GM12878 (cell line): ENCODE measurements around the gene DIDO1. TPM values are rescaled to one million over a fixed set of nuclear protein-coding genes. Genes with fewer than 3 reads are reported as not detected.

Experiments used
- ATF7 ChIP-seq: fragments of 450-650 bp; IDR thresholded peaks from 2 replicates; pipeline ENCODE4 v1.6.1; 2016; ENCODE audit warnings: low read depth, mild to moderate bottlenecking
- CBX5 ChIP-seq: sonication (generic); IDR thresholded peaks from 2 replicates; pipeline ENCODE4 v1.6.1; 2016; ENCODE audit warnings: low read depth, moderate library complexity, mild to moderate bottlenecking, inconsistent platforms
- GABPA ChIP-seq: IDR thresholded peaks from 2 replicates; pipeline ENCODE4 v1.6.1; 2014; ENCODE audit warnings: antibody characterized with exemption, low read depth, mild to moderate bottlenecking, inconsistent platforms
- HDAC2 ChIP-seq: fragments of 200-600 bp; sonication (generic); IDR thresholded peaks from 2 replicates; pipeline ENCODE4 v1.6.1; 2017
- HDGF ChIP-seq: fragments of 450-650 bp; IDR thresholded peaks from 2 replicates; pipeline ENCODE4 v1.6.1; 2016; ENCODE audit warnings: antibody characterized with exemption
- IKZF1 ChIP-seq: fragments of 450-650 bp; conservative IDR thresholded peaks from 2 replicates; pipeline ENCODE4 v1.6.1; 2017; ENCODE audit warnings: antibody characterized with exemption, mild to moderate bottlenecking
- NFYA ChIP-seq: IDR thresholded peaks from 2 replicates; pipeline ENCODE4 v1.6.1; 2011; ENCODE audit warnings: low read depth, mild to moderate bottlenecking, low read length, improper control_type of control experiment, borderline replicate concordance
- RCOR1 ChIP-seq: conservative IDR thresholded peaks from 2 replicates; pipeline ENCODE4 v1.6.1; 2012; ENCODE audit warnings: low read depth, low read length, improper control_type of control experiment
- SUPT20H ChIP-seq: IDR thresholded peaks from 2 replicates; pipeline ENCODE4 v1.6.1; 2011; ENCODE audit warnings: low read depth, mild to moderate bottlenecking, low read length, moderate library complexity, borderline replicate concordance; ENCODE audit not compliant: control insufficient read depth
- TCF7 ChIP-seq: IDR thresholded peaks from 2 replicates; pipeline ENCODE4 v1.6.1; 2014; ENCODE audit warnings: antibody characterized with exemption, borderline replicate concordance
- ZNF207 ChIP-seq: fragments of 450-650 bp; IDR thresholded peaks from 2 replicates; pipeline ENCODE4 v1.6.1; 2014; ENCODE audit warnings: antibody characterized with exemption, mild to moderate bottlenecking, borderline replicate concordance
- polyA plus RNA-seq, 11 experiments: library from polyadenylated mRNA; depleted of rRNA in 4 of 11; unstranded in 6 of 11; stranded (reverse) in 5 of 11; fragments of >200 nt; fragmentation: Nextera tagmentation in 4 of 11; fragmentation: Illumina TruSeq in 1 of 11; extraction: Ambion mirVana in 4 of 11; extraction: Trizol in 1 of 11; gene quantifications; 1 replicate in 1 of 11; 2 replicates in 10 of 11; pipeline versions ENCODE4 v1.2.1 to v1.2.3, GENCODE V29; 2011 to 2016; ENCODE audit warnings: inconsistent platforms in 2 of 11, missing spikeins in 2 of 11, low read depth in 1 of 11
- total RNA-seq, 4 experiments: library from RNA; depleted of rRNA in 3 of 4; stranded (reverse); fragments of >200 nt in 3 of 4; fragmentation: Illumina TruSeq in 1 of 4; extraction: Trizol in 1 of 4; gene quantifications; 2 replicates each; pipeline versions ENCODE4 v1.2.1 to v1.2.3, GENCODE V29; 2013 to 2021
- TF ChIP-seq, protein P1 (sequence below): IDR thresholded peaks from 2 replicates; pipeline ENCODE4 v1.6.1; 2012; ENCODE audit warnings: mild to moderate bottlenecking, low read depth, low read length
- TF ChIP-seq, protein P2 (sequence below): fragments of 450-650 bp; IDR thresholded peaks from 2 replicates; pipeline ENCODE4 v1.6.1; 2014; ENCODE audit warnings: mild to moderate bottlenecking

DIDO1 gene
- total and polyA plus RNA-seq, 10 of the 15 experiments (the other 5 are each of a cell fraction or from before 2014, with no cell fraction given): 5.5 to 56.4 (median 38.4) TPM

DNA sequence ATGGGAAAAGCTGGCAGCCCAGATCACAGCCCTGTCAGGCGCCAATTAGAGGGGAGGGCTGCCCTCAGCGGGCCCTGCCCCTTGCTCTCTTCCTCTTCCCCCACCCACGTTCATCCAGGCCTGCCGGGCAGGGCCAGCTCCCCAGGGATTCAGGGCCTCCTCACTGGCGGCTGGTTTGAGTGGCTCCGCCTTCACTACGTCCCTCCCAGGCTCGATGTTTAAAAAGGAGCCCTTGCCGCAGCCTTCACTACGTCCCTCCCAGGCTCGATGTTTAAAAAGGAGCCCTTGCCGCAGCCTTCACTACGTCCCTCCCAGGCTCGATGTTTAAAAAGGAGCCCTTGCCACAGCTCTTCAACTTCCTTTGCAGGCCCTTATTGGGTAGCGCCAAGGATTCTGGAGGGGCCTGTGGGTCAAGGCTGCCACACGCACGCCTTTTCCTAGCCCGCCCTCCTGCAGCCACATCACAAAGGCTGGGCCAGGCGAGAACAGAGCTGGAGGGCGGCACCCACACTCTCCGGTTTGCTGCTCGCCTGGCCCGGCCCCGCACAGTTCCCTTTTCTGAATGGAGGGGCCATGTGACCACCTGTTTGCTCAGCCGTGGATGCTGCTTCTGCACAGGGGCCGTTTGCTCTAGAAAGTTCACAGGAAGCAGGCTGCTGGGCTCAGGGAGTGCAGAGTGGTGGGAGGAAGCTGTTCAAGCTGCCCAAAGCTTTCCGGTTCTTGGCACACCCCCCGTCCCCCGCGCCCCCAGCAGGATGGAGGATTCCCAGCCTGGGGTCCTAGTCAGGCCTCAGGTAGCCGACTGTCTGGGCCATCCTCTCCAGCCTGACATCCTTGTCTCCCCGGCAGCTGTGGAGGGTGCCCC lies 27.8 kb upstream of the DIDO1 start (continued):
- TF ChIP-seq, protein P1, sequence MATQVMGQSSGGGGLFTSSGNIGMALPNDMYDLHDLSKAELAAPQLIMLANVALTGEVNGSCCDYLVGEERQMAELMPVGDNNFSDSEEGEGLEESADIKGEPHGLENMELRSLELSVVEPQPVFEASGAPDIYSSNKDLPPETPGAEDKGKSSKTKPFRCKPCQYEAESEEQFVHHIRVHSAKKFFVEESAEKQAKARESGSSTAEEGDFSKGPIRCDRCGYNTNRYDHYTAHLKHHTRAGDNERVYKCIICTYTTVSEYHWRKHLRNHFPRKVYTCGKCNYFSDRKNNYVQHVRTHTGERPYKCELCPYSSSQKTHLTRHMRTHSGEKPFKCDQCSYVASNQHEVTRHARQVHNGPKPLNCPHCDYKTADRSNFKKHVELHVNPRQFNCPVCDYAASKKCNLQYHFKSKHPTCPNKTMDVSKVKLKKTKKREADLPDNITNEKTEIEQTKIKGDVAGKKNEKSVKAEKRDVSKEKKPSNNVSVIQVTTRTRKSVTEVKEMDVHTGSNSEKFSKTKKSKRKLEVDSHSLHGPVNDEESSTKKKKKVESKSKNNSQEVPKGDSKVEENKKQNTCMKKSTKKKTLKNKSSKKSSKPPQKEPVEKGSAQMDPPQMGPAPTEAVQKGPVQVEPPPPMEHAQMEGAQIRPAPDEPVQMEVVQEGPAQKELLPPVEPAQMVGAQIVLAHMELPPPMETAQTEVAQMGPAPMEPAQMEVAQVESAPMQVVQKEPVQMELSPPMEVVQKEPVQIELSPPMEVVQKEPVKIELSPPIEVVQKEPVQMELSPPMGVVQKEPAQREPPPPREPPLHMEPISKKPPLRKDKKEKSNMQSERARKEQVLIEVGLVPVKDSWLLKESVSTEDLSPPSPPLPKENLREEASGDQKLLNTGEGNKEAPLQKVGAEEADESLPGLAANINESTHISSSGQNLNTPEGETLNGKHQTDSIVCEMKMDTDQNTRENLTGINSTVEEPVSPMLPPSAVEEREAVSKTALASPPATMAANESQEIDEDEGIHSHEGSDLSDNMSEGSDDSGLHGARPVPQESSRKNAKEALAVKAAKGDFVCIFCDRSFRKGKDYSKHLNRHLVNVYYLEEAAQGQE: no peak
- TF ChIP-seq NFYA: no peak
- 0 out of 2 replicates have a peak, but pooled peaks have one; percentile 21 for TF ChIP-seq HDGF
- no peak for TF ChIP-seq SUPT20H
- peak; percentile 44; the same call in 1 of the 2 replicates for TF ChIP-seq TCF7
- no peak for TF ChIP-seq GABPA
- TF ChIP-seq, protein P2, sequence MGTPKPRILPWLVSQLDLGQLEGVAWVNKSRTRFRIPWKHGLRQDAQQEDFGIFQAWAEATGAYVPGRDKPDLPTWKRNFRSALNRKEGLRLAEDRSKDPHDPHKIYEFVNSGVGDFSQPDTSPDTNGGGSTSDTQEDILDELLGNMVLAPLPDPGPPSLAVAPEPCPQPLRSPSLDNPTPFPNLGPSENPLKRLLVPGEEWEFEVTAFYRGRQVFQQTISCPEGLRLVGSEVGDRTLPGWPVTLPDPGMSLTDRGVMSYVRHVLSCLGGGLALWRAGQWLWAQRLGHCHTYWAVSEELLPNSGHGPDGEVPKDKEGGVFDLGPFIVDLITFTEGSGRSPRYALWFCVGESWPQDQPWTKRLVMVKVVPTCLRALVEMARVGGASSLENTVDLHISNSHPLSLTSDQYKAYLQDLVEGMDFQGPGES: 0 out of 2 replicates have a peak, but pooled peaks have one; percentile 6
- no peak for TF ChIP-seq RCOR1
- TF ChIP-seq ATF7: peak; percentile 57
- no peak for TF ChIP-seq CBX5
- TF ChIP-seq ZNF207: no peak; the same call in 1 of the 2 replicates
- TF ChIP-seq IKZF1: peak; percentile 75
- TF ChIP-seq HDAC2: no peak
